K562 (cell line): ENCODE data around the gene PAXIP1. TPM values are rescaled to one million over a fixed set of nuclear protein-coding genes. Genes with fewer than 3 reads are reported as not detected.

ENCODE experiments used
- BCOR ChIP-seq: fragments of 450-650 bp; IDR thresholded peaks from 2 replicates; pipeline ENCODE4 v1.6.1; 2016
- CREM ChIP-seq: IDR thresholded peaks from 2 replicates; pipeline ENCODE4 v1.6.1; 2014; ENCODE audit warnings: antibody characterized with exemption, low read depth
- CXXC5 ChIP-seq: fragments of 250-450 bp; sonication (Bioruptor Pico); IDR thresholded peaks from 2 replicates; pipeline ENCODE4 v1.8.0; 2022; ENCODE audit warnings: inconsistent platforms, mild to moderate bottlenecking, moderate library complexity
- HDGF ChIP-seq: fragments of 450-650 bp; IDR thresholded peaks from 2 replicates; pipeline ENCODE4 v1.6.1; 2016
- JUND ChIP-seq, 2 experiments: IDR thresholded peaks; 2 replicates in 1 of 2; 3 replicates in 1 of 2; pipeline ENCODE4 v1.6.1; 2011; ENCODE audit warnings: borderline replicate concordance in 2 of 2, low read depth in 2 of 2, low read length in 2 of 2, improper control_type of control experiment in 1 of 2, missing biosample characterization in 1 of 2, missing genetic modification characterization in 1 of 2, missing genetic modification reagents in 1 of 2
- KLF16 ChIP-seq: IDR thresholded peaks from 2 replicates; pipeline ENCODE4 v1.6.1; 2016; ENCODE audit warnings: antibody characterized with exemption
- MAFG ChIP-seq: fragments of 450-650 bp; conservative IDR thresholded peaks from 2 replicates; pipeline ENCODE4 v1.6.1; 2016; ENCODE audit warnings: missing genetic modification characterization, missing compliant biosample characterization
- MAFK ChIP-seq: IDR thresholded peaks from 2 replicates; pipeline ENCODE4 v1.6.1; 2011; ENCODE audit warnings: low read length, improper control_type of control experiment
- SMC3 ChIP-seq: conservative IDR thresholded peaks from 2 replicates; pipeline ENCODE4 v1.6.1; 2011; ENCODE audit warnings: low read depth, low read length, improper control_type of control experiment; ENCODE audit not compliant: insufficient read depth
- TEAD2 ChIP-seq: fragments of 450-650 bp; IDR thresholded peaks from 2 replicates; pipeline ENCODE4 v1.6.1; 2016; ENCODE audit warnings: missing genetic modification characterization, control low read depth, missing compliant biosample characterization
- ZNF717 ChIP-seq: fragments of 250-450 bp; sonication (Bioruptor Pico); IDR thresholded peaks from 2 replicates; pipeline ENCODE4 v1.5.0; 2021
- polyA plus RNA-seq, 8 experiments: library from polyadenylated mRNA; depleted of rRNA in 4 of 8; stranded (reverse) in 5 of 8; unstranded in 3 of 8; fragments of >200 nt; fragmentation: Nextera tagmentation in 2 of 8; fragmentation: Illumina TruSeq in 1 of 8; extraction: Ambion mirVana in 2 of 8; extraction: Trizol in 1 of 8; gene quantifications; 2 replicates each; pipeline versions ENCODE4 v1.2.1 to v1.2.3, GENCODE V29; 2011 to 2014; ENCODE audit warnings: inconsistent platforms in 1 of 8, missing spikeins in 1 of 8
- total RNA-seq, 7 experiments: library from RNA; depleted of rRNA in 6 of 7; stranded (reverse); fragments of >200 nt in 6 of 7; fragmentation: Illumina TruSeq in 2 of 7; extraction: Trizol in 2 of 7; gene quantifications; 2 replicates each; pipeline versions ENCODE4 v1.2.1 to v1.2.3, GENCODE V29; 2011 to 2021; ENCODE audit warnings: low replicate concordance in 1 of 7
- TF ChIP-seq, protein P1 (sequence below), 2 experiments: fragments of 450-650 bp; conservative IDR thresholded peaks; 2 replicates each; pipeline ENCODE4 v1.6.1; 2017; ENCODE audit warnings: mild to moderate bottlenecking in 2 of 2, moderate library complexity in 2 of 2

The PAXIP1 gene
- total and polyA plus RNA-seq, 9 of the 15 experiments (the other 6 are each of a cell fraction or from before 2014, with no cell fraction given), result 9.7 to 37.9 (median 28.4) TPM

- no peak for TF ChIP-seq MAFG
- 0 out of 2 replicates have a peak, but pooled peaks have one; percentile 6 for TF ChIP-seq MAFK
- no peak for TF ChIP-seq ZNF717
- peak; percentile 40 for TF ChIP-seq SMC3
- no peak for TF ChIP-seq TEAD2 (tag)
- TF ChIP-seq, protein P1, sequence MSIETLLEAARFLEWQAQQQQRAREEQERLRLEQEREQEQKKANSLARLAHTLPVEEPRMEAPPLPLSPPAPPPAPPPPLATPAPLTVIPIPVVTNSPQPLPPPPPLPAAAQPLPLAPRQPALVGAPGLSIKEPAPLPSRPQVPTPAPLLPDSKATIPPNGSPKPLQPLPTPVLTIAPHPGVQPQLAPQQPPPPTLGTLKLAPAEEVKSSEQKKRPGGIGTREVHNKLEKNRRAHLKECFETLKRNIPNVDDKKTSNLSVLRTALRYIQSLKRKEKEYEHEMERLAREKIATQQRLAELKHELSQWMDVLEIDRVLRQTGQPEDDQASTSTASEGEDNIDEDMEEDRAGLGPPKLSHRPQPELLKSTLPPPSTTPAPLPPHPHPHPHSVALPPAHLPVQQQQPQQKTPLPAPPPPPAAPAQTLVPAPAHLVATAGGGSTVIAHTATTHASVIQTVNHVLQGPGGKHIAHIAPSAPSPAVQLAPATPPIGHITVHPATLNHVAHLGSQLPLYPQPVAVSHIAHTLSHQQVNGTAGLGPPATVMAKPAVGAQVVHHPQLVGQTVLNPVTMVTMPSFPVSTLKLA (conservative IDR thresholded peaks at IDR 0.05), result 0 out of 4 replicates have a peak, but pooled peaks of 1 of the 2 experiments have one; percentile 50
- TF ChIP-seq CXXC5 (CRISPR knock-in tag), result peak; percentile 41; the same call in 1 of the 2 replicates
- 0 out of 2 replicates have a peak, but pooled peaks have one; percentile 40 for TF ChIP-seq JUND (IDR thresholded peaks at IDR 0.05; ENCODE audit: borderline replicate concordance, low read depth, low read length)
- no peak for TF ChIP-seq JUND (tag; IDR thresholded peaks at IDR 0.05; ENCODE audit: borderline replicate concordance, low read depth, low read length)
- TF ChIP-seq HDGF, result no peak
- peak; percentile 74 for TF ChIP-seq CREM
- TF ChIP-seq KLF16, result 0 out of 2 replicates have a peak, but pooled peaks have one; percentile 15
- 0 out of 2 replicates have a peak, but pooled peaks have one; percentile 12 for TF ChIP-seq BCOR
- TF ChIP-seq, all 486 proteins: peak for 28
These were observed 5.0 kb upstream of the PAXIP1 start (continued) for GRCh38 chr7:155007947-155008346.
